Tibial artery (tissue), 4 donors: ENCODE measurements around the gene ZNF484.
"Not testable (repeated sequence)": the region's sequence is repeated elsewhere in the genome, so short reads cannot be mapped to it uniquely, and the experiment has no call there.

Experiments used
- DNase-seq, 2 donors: peaks; one replicate each; pipeline ENCODE4 v3.0.0-alpha.2; 2019
- H3K27ac ChIP-seq, 2 donors: fragments of 200-600 bp; sonication (generic) in 1 of 2; 1 replicate in 1 of 2; 2 replicates in 1 of 2; pipeline ENCODE4 v1.5.1; 2018 to 2019; ENCODE audit warnings: mild to moderate bottlenecking in 1 of 2
- H3K27me3 ChIP-seq, 2 donors: fragments of 200-600 bp; sonication (generic) in 1 of 2; one replicate each; pipeline versions ENCODE4 v1.5.1 to v1.6.0; 2016 to 2019
- H3K36me3 ChIP-seq, 3 donors: fragments of 200-600 bp; sonication (generic) in 2 of 3; one replicate each; pipeline ENCODE4 v1.5.1; 2016 to 2019; ENCODE audit warnings: mild to moderate bottlenecking in 2 of 3
- H3K4me1 ChIP-seq, 4 donors: fragments of 200-600 bp; sonication (generic) in 2 of 4; 1 replicate in 3 of 4; 2 replicates in 1 of 4; pipeline ENCODE4 v1.5.1; 2016 to 2019
- H3K4me3 ChIP-seq, 2 donors: fragments of 200-600 bp; sonication (generic) in 1 of 2; 1 replicate in 1 of 2; 2 replicates in 1 of 2; pipeline ENCODE4 v1.5.1; 2018 to 2019; ENCODE audit warnings: mild to moderate bottlenecking in 2 of 2
- H3K9me3 ChIP-seq, 3 donors: fragments of 200-600 bp; sonication (generic) in 1 of 3; one replicate each; pipeline ENCODE4 v1.5.1; 2016 to 2019
- CTCF ChIP-seq, 2 experiments: fragments of 200-600 bp in 1 of 2; fragments of 450-650 bp in 1 of 2; IDR thresholded peaks; one replicate each; pipeline ENCODE4 v1.5.1; 2017 to 2019; ENCODE audit warnings: antibody characterized with exemption in 2 of 2, mild to moderate bottlenecking in 1 of 2, moderate library complexity in 1 of 2
- intact Hi-C: fragments of 100-400 bp; cut with DNase I; formaldehyde crosslinking; loops from one replicate; pipeline ENCODE4 v1.15.0; 2023; ENCODE audit warnings: low total_unique reads

ZNF484 gene

DNA sequence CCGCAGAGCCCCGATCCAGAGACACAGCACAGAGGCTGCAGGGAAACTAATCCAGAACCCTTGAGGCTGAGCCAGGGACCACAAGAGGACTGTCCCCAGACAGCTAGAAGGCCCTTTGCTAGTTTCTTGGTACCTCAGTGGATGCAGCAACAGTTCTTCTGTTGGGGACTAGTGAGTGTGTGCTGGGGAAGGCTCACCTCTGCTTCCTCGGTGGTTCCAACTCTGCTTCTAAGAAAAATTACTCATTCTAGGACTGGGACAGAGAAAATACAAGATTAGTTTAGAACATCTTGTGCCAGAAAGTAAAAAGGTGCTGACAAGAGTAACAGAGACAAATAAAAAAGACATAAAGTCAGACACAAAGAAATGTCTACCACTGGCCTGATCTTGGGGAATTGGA, 19.5 kb upstream of the ZNF484 start:
- no peak for TF ChIP-seq CTCF (IDR thresholded peaks at IDR 0.05)
- H3K9me3 ChIP-seq, result no peaks in the 10 kb centered on the region
- no peak overlapping the region for H3K27ac ChIP-seq
- intact Hi-C loops, result no loop called here
- H3K36me3 ChIP-seq, result no peaks in the 10 kb centered on the region
- no peaks in the 10 kb centered on the region for H3K4me1 ChIP-seq
- no peak for DNase-seq
- H3K27me3 ChIP-seq, result no peaks in the 10 kb centered on the region
- no peak overlapping the region for H3K4me3 ChIP-seq

DNA sequence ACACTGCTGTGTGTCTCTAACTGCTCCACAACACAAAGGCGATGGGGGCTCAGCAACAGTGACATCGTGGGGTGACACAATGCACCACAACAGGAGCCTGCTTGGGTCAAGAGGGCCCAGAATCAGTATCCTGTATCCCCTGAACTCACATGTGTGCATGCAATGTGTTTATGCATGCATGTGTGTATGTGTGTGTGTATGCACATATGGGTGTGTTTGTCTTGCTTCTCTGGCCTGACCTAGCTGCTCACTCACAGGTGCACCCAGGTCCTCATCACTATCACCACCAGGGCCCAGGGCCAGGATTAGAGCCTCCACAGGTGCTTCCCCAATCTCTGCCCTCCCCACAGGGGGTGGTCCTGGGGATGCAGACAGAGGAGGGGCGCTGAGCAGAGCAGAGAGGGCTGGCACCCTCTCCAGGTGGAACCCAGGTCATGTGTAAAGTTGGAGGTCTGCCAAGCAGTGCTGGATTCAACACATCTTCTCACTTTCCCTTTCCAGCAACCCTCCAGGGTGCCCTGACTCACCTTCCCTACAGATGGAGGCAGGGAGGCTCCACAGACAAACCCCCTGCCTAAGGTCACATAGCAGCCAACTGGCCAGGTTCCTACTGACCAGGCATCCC, 18.1 kb upstream of the ZNF484 start:
- H3K27me3 ChIP-seq, result no peaks in the 10 kb centered on the region
- no peak for DNase-seq
- no peak for TF ChIP-seq CTCF (IDR thresholded peaks at IDR 0.05)
- intact Hi-C loops, result no loop called here
- no peaks in the 10 kb centered on the region for H3K4me1 ChIP-seq
- no peaks in the 10 kb centered on the region for H3K9me3 ChIP-seq
- H3K4me3 ChIP-seq, result no peak overlapping the region
- H3K27ac ChIP-seq, result no peak overlapping the region
- H3K36me3 ChIP-seq, result no peaks in the 10 kb centered on the region

GRCh38 chr9:92894711-92895362, 17.0 kb upstream of the ZNF484 start:
- H3K36me3 ChIP-seq, result no peaks in the 10 kb centered on the region
- no peak overlapping the region for H3K4me3 ChIP-seq
- H3K27ac ChIP-seq, result no peak overlapping the region
- no peaks in the 10 kb centered on the region for H3K9me3 ChIP-seq
- H3K27me3 ChIP-seq, result no peaks in the 10 kb centered on the region
- no peaks in the 10 kb centered on the region for H3K4me1 ChIP-seq
- intact Hi-C loops, result no loop called here
- TF ChIP-seq CTCF (IDR thresholded peaks at IDR 0.05), result no peak
- peak in 1 of 2 donors; percentile 56 for DNase-seq

- H3K4me3 ChIP-seq, H3K4me1 ChIP-seq, intact Hi-C loops, H3K36me3 ChIP-seq, H3K9me3 ChIP-seq, H3K27ac ChIP-seq, H3K27me3 ChIP-seq: not testable (repeated sequence)
- peak in 1 of 2 donors; percentile 38 for DNase-seq
Observed at GRCh38 chr9:92893916-92894610, 16.2 kb upstream of the ZNF484 start.

DNA sequence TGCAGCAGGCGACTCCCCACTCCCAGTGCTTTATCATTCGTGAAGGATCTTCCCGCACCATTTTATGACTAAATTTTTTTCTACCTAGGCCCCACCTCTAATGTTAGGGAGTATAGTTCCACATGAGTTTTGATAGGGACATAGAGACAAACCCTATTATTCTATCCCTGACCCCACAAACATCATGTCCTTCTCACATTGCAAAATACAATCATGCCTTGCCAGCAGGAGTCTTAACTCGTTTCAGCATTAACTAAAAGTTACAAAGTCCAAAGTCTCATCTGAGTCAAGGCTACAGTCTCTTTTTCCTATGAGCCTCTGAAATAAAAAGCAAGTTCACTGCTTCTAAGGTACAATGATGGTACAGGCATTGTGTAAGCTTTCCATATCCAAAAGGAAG, 14.4 kb upstream of the ZNF484 start:
- H3K4me3 ChIP-seq, H3K27me3 ChIP-seq, H3K4me1 ChIP-seq, intact Hi-C loops, DNase-seq, H3K36me3 ChIP-seq, H3K27ac ChIP-seq, H3K9me3 ChIP-seq: not testable (repeated sequence)

DNA sequence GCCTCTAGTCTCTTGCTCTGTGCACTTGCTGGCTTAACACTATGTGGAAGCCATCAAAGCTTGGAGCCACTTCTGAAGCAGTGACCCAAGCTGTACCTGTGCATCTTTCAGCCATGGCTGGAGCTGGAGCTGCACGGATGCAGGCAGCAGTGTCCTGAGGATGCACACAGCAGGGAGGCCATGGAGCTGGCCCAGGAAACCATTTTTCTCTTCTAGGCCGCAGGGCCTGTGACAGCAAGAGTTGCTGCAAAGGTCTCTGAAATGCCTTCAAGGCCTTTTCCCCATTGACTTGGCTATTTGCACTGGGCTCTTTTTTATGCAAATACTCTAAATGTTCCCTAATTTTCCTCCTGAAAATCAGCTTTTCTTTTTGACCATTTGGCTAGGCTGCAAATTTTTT, 12.9 kb upstream of the ZNF484 start:
- Histone ChIP-seq H3K4me3 (no peak overlapping the region), H3K4me1 (no peaks in the 10 kb centered on the region), H3K9me3 (no peaks in the 10 kb centered on the region), H3K27ac (no peak overlapping the region), H3K36me3 (no peaks in the 10 kb centered on the region), H3K27me3 (peaks cover 0 to 7% of the 10 kb centered on the region in 2 donors)
- no peak for TF ChIP-seq CTCF (IDR thresholded peaks at IDR 0.05)
- DNase-seq, result no peak
- intact Hi-C loops, result no loop called here
